ENCODE results near the gene DQX1. TPM values are rescaled to one million over a fixed set of nuclear protein-coding genes. Genes with fewer than 3 reads are reported as not detected.
A peak's percentile ranks its signal among the peaks of the same experiment; 100 is the strongest.

Gene DQX1
- total RNA-seq, 1 experiment from 2014 or later, result 1.3 TPM

DNA sequence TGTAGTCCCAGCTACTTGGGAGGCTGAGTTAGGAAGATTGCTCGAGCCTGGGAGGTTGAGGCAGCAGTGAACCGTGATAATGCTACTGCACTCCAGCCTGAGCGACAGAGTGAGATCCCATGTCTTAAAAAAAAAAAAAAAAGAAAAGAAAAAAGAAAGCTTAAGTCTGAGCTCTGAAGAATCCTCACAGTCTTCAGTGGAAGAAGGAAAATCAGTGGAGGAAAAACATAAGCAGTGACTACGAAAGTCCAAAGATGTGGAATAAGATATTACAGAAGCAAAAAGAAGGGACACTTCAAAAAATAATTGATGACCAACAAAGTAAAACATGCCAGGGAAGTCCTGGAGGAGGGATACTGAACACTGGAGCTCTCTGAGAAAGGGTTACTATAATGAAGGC, 15.8 kb downstream of the DQX1 start (continued):
- TF ChIP-seq, protein P1, sequence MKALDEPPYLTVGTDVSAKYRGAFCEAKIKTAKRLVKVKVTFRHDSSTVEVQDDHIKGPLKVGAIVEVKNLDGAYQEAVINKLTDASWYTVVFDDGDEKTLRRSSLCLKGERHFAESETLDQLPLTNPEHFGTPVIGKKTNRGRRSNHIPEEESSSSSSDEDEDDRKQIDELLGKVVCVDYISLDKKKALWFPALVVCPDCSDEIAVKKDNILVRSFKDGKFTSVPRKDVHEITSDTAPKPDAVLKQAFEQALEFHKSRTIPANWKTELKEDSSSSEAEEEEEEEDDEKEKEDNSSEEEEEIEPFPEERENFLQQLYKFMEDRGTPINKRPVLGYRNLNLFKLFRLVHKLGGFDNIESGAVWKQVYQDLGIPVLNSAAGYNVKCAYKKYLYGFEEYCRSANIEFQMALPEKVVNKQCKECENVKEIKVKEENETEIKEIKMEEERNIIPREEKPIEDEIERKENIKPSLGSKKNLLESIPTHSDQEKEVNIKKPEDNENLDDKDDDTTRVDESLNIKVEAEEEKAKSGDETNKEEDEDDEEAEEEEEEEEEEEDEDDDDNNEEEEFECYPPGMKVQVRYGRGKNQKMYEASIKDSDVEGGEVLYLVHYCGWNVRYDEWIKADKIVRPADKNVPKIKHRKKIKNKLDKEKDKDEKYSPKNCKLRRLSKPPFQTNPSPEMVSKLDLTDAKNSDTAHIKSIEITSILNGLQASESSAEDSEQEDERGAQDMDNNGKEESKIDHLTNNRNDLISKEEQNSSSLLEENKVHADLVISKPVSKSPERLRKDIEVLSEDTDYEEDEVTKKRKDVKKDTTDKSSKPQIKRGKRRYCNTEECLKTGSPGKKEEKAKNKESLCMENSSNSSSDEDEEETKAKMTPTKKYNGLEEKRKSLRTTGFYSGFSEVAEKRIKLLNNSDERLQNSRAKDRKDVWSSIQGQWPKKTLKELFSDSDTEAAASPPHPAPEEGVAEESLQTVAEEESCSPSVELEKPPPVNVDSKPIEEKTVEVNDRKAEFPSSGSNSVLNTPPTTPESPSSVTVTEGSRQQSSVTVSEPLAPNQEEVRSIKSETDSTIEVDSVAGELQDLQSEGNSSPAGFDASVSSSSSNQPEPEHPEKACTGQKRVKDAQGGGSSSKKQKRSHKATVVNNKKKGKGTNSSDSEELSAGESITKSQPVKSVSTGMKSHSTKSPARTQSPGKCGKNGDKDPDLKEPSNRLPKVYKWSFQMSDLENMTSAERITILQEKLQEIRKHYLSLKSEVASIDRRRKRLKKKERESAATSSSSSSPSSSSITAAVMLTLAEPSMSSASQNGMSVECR (CRISPR knock-in tag; IDR thresholded peaks at IDR 0.05; ENCODE audit: borderline replicate concordance), result no peak
- TF ChIP-seq FOXK1 (CRISPR knock-in tag; IDR thresholded peaks at IDR 0.05), result no peak
- TF ChIP-seq, protein P2, sequence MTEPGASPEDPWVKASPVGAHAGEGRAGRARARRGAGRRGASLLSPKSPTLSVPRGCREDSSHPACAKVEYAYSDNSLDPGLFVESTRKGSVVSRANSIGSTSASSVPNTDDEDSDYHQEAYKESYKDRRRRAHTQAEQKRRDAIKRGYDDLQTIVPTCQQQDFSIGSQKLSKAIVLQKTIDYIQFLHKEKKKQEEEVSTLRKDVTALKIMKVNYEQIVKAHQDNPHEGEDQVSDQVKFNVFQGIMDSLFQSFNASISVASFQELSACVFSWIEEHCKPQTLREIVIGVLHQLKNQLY (CRISPR knock-in tag; IDR thresholded peaks at IDR 0.05), result no peak
- TF ChIP-seq, protein P3, sequence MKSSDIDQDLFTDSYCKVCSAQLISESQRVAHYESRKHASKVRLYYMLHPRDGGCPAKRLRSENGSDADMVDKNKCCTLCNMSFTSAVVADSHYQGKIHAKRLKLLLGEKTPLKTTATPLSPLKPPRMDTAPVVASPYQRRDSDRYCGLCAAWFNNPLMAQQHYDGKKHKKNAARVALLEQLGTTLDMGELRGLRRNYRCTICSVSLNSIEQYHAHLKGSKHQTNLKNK (CRISPR knock-in tag; IDR thresholded peaks at IDR 0.05), result no peak
- TF ChIP-seq CBFB (CRISPR knock-in tag; IDR thresholded peaks at IDR 0.05; ENCODE audit: low read depth), result no peak

DNA sequence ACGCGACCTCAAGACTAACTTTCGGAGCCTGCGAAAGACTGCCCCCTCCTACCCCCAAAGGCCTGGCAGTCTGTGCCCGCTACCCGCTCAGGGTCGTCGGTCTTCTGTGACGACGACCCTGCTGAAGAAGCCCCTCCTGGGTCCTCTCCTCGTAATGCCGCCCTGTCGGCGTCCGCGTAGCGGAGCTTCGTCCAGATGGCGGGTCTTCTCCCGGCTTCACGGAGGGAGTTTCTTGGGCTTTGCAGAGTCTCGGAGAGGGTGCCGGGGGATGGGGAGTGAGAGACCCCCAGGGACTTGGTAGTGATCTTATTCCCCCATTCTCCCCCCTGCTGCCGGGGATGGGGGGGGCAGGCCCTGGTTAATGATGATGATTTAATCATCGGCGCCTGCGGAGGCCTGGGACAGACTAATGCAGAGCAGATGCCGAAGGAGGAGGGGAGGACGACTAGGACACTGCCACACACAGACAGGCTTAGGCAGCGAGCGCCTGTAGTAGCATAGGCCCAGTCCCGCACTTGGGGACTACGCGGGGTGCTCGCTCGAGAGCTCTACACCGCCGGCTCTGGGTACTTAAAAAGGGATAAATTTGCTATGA, 18.0 kb downstream of the DQX1 start:
- CTCF ChIA-PET, result interaction anchor here (1.0 to 3.0 kb wide), 6 partner anchors 8 to 79 kb away, joined by 3 to 13 read pairs (median 5); partner anchors contain the start of genes CCDC142, TTC31 and WBP1
- H3K27me3 Mint-ChIP-seq (ENCODE audit: low read depth), result peaks cover 92% of the 10 kb centered on the region
- peak; percentile 38 for ATAC-seq
- peaks cover 22% of the 10 kb centered on the region for H3K36me3 Mint-ChIP-seq
- TF ChIP-seq NR2C2 (CRISPR knock-in tag; IDR thresholded peaks at IDR 0.05) (no peak), CREM (CRISPR knock-in tag; IDR thresholded peaks at IDR 0.05) (no peak), ESRRA (CRISPR knock-in tag; IDR thresholded peaks at IDR 0.05; ENCODE audit: borderline replicate concordance) (no peak), HMGA2 (CRISPR knock-in tag; IDR thresholded peaks at IDR 0.05) (no peak)
- TF ChIP-seq, protein P4, sequence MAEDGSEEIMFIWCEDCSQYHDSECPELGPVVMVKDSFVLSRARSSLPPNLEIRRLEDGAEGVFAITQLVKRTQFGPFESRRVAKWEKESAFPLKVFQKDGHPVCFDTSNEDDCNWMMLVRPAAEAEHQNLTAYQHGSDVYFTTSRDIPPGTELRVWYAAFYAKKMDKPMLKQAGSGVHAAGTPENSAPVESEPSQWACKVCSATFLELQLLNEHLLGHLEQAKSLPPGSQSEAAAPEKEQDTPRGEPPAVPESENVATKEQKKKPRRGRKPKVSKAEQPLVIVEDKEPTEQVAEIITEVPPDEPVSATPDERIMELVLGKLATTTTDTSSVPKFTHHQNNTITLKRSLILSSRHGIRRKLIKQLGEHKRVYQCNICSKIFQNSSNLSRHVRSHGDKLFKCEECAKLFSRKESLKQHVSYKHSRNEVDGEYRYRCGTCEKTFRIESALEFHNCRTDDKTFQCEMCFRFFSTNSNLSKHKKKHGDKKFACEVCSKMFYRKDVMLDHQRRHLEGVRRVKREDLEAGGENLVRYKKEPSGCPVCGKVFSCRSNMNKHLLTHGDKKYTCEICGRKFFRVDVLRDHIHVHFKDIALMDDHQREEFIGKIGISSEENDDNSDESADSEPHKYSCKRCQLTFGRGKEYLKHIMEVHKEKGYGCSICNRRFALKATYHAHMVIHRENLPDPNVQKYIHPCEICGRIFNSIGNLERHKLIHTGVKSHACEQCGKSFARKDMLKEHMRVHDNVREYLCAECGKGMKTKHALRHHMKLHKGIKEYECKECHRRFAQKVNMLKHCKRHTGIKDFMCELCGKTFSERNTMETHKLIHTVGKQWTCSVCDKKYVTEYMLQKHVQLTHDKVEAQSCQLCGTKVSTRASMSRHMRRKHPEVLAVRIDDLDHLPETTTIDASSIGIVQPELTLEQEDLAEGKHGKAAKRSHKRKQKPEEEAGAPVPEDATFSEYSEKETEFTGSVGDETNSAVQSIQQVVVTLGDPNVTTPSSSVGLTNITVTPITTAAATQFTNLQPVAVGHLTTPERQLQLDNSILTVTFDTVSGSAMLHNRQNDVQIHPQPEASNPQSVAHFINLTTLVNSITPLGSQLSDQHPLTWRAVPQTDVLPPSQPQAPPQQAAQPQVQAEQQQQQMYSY (CRISPR knock-in tag; IDR thresholded peaks at IDR 0.05), result no peak
- TF ChIP-seq, protein P5, sequence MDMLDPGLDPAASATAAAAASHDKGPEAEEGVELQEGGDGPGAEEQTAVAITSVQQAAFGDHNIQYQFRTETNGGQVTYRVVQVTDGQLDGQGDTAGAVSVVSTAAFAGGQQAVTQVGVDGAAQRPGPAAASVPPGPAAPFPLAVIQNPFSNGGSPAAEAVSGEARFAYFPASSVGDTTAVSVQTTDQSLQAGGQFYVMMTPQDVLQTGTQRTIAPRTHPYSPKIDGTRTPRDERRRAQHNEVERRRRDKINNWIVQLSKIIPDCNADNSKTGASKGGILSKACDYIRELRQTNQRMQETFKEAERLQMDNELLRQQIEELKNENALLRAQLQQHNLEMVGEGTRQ (CRISPR knock-in tag; IDR thresholded peaks at IDR 0.05), result no peak
- peaks cover 28% of the 10 kb centered on the region for H3K4me1 Mint-ChIP-seq
- DNase-seq (ENCODE audit: low spot score), result peak; percentile 45
- H3K4me3 Mint-ChIP-seq, result peak overlapping the region; percentile 99
- peak overlapping the region; percentile 87 for H3K27ac Mint-ChIP-seq
- POLR2A ChIA-PET, result interaction anchor here (1.0 to 1.4 kb wide), 3 partner anchors 8 to 50 kb away, joined by 3 to 8 read pairs (median 3); partner anchors contain the start of gene WBP1
- no peaks in the 10 kb centered on the region for H3K9me3 Mint-ChIP-seq

All from WTC11 (cell line).